Progenitor cell of endocrine pancreas (in vitro differentiated cells): ENCODE data around the gene SERPINB6. TPM values are rescaled to one million over a fixed set of nuclear protein-coding genes. Genes with fewer than 3 reads are reported as not detected.
"Not testable (repeated sequence)": the region's sequence is repeated elsewhere in the genome, so short reads cannot be mapped to it uniquely, and the experiment has no call there.

ENCODE experiments used
- DNase-seq: peaks from one replicate; pipeline ENCODE4 v3.0.0; 2021; ENCODE audit warnings: low spot score; ENCODE audit not compliant: unreplicated experiment
- H3K27ac Mint-ChIP-seq: 2 replicates; pipeline ENCODE4 v1.8.0; 2021; ENCODE audit warnings: mild to moderate bottlenecking, moderate library complexity, mixed read lengths
- H3K27me3 Mint-ChIP-seq: 2 replicates; pipeline ENCODE4 v1.8.0; 2021; ENCODE audit warnings: mixed read lengths
- H3K36me3 Mint-ChIP-seq: 2 replicates; pipeline ENCODE4 v1.8.0; 2022; ENCODE audit warnings: mixed read lengths; ENCODE audit not compliant: insufficient read depth
- H3K4me1 Mint-ChIP-seq: 2 replicates; pipeline ENCODE4 v1.8.0; 2021; ENCODE audit warnings: low read depth, mixed read lengths
- H3K4me3 Mint-ChIP-seq: 2 replicates; pipeline ENCODE4 v1.8.0; 2021; ENCODE audit warnings: low read depth, mild to moderate bottlenecking, moderate library complexity, mixed read lengths
- H3K9me3 Mint-ChIP-seq: 2 replicates; pipeline ENCODE4 v1.8.0; 2021; ENCODE audit warnings: low read depth, mixed read lengths
- total RNA-seq: library from RNA; stranded (reverse); gene quantifications from 2 replicates; pipeline ENCODE4 v1.2.1, GENCODE V29; 2021
- TF ChIP-seq, protein P1 (sequence below): fragments of 200-600 bp; sonication (generic); IDR thresholded peaks from one replicate; pipeline ENCODE4 v1.5.0; 2021; ENCODE audit warnings: antibody characterized with exemption, mild to moderate bottlenecking; ENCODE audit not compliant: unreplicated experiment

The SERPINB6 gene
- total RNA-seq, 1 donor from 2014 or later: 226 TPM

DNA sequence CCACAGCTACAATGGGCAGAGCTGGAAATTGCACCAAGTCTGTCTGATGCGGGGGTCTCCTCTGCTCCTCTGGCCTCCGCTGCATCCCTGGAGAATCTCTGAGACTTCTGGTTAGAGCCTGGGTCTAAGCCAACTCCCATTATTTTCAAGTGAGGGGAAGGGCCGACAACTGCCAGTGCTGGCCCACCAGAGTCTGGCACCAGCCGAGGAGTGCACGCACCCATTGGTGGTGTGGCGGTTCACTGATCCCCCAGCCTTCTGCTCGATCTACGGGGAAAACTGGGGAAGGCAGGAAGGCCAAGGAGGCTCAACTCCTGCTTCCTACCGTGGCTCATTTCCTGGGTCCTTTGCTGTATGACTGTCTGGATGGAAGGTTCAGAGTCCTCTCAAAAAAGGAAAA is 34.5 kb upstream of the SERPINB6 start:
- Mint-ChIP-seq H3K9me3 (peaks cover 12% of the 10 kb centered on the region), H3K4me1 (no peaks in the 10 kb centered on the region), H3K36me3 (peaks cover 50% of the 10 kb centered on the region), H3K27ac (no peak overlapping the region), H3K4me3 (no peak overlapping the region), H3K27me3 (no peaks in the 10 kb centered on the region)
- TF ChIP-seq, protein P1, sequence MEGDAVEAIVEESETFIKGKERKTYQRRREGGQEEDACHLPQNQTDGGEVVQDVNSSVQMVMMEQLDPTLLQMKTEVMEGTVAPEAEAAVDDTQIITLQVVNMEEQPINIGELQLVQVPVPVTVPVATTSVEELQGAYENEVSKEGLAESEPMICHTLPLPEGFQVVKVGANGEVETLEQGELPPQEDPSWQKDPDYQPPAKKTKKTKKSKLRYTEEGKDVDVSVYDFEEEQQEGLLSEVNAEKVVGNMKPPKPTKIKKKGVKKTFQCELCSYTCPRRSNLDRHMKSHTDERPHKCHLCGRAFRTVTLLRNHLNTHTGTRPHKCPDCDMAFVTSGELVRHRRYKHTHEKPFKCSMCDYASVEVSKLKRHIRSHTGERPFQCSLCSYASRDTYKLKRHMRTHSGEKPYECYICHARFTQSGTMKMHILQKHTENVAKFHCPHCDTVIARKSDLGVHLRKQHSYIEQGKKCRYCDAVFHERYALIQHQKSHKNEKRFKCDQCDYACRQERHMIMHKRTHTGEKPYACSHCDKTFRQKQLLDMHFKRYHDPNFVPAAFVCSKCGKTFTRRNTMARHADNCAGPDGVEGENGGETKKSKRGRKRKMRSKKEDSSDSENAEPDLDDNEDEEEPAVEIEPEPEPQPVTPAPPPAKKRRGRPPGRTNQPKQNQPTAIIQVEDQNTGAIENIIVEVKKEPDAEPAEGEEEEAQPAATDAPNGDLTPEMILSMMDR: no peak
- DNase-seq: no peak

DNA sequence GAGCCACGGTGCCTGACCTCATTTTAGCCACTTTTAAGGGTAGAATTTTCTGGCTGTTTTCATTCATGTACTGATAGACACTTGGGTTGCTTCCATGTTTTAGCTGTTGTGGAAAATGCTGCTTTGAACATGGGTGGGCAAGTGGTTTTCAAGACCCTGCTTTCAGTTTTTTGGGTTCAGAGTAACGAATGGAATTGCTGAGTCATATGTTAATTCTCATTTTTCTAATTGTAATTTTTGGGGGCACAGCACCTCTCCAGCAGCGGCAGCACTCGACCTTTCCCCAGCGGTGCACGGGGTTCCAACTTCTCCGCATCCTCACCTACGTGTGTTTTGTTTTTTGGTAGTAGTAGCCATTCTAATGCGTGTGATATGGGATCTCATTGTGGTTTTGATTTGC is 33.7 kb upstream of the SERPINB6 start:
- no peak for DNase-seq
- H3K36me3 Mint-ChIP-seq: peaks cover 42% of the 10 kb centered on the region
- no peaks in the 10 kb centered on the region for H3K27me3 Mint-ChIP-seq
- H3K27ac Mint-ChIP-seq: peak overlapping the region; percentile 43
- TF ChIP-seq, protein P1: no peak
- H3K4me3 Mint-ChIP-seq: no peak overlapping the region
- peaks cover 5% of the 10 kb centered on the region for H3K9me3 Mint-ChIP-seq
- no peaks in the 10 kb centered on the region for H3K4me1 Mint-ChIP-seq

DNA sequence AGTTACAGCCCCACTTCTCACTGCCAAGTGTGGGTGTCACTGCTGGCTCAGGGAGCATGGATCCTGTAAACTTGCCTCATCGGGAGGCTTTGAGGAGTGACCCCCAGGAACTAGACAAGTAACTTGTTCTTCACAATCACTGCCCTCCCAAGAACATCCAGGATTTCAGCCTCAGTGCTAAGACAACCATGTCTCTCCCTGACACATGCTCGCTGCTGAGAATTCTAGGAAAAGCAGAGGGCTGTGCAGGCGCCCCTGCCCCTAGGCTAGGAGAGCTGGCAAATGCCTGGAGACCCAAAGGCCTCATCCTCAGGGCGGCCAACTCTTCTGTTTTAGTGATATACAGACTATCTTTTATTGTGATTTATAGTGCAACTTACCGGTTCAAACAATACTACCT is 31.9 kb upstream of the SERPINB6 start:
- H3K4me3 Mint-ChIP-seq, H3K4me1 Mint-ChIP-seq, H3K27ac Mint-ChIP-seq, DNase-seq, H3K27me3 Mint-ChIP-seq, H3K9me3 Mint-ChIP-seq: not testable (repeated sequence)
- peaks cover 27% of the 10 kb centered on the region for H3K36me3 Mint-ChIP-seq

DNA sequence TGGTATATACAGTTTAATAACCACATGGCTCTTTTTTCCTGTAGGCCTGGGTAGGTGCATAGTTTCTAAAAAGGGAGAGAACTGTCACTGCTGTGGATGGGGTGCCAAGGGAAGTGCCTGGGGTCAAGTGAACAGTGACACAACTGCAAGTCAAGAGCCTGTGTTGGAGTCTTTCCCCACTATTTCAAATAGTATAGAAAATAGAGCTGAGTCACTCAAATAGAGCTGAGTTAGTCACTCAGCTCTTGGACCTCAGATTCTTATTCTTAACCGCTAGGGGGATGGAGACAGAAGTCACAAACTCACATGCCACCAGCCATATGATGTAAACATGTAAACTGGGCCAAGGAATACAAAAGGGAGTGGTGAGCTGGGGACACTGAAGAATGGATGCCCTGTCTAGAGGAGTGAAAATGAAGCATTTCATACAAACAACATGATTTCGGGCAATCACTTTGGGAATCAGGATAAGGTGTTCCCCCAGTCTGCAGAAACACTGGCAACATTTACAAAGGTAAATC is 30.5 kb upstream of the SERPINB6 start:
- peak overlapping the region; percentile 54 for H3K4me3 Mint-ChIP-seq
- DNase-seq: no peak
- no peaks in the 10 kb centered on the region for H3K27me3 Mint-ChIP-seq
- H3K36me3 Mint-ChIP-seq: peaks cover 16% of the 10 kb centered on the region
- peaks cover 6% of the 10 kb centered on the region for H3K4me1 Mint-ChIP-seq
- TF ChIP-seq, protein P1: peak; percentile 57
- no peak overlapping the region for H3K27ac Mint-ChIP-seq
- H3K9me3 Mint-ChIP-seq: no peaks in the 10 kb centered on the region

DNA sequence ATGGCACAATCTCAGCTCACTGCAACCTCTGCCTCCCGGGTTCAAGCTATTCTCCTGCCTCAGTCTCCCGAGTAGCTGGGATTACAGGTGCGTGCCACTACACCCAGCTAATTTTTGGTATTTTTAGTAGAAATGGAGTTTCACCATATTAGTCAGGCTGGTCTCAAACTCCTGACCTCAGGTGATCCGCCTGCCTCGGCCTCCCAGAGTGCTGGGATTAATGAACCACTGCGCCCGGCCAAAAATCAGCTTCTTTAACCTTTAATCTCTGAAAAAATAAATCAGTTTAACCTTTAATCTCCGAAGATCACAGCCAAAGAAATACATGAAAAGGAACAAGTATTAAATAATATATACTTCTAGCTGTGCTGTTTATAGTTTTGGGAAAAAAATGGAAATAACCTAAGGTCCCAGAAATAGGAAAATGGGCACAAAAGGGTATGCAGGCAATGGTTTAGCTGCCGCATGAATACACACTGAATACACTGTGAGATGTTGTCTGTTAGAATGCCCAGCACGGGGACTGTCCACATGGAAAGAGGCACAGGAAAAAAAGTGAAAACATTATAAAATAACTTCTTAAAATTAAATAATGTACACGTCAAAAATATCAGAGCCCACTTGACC is 29.9 kb upstream of the SERPINB6 start:
- Mint-ChIP-seq H3K4me1 (peaks cover 6% of the 10 kb centered on the region), H3K27me3 (no peaks in the 10 kb centered on the region), H3K4me3 (peak overlapping the region; percentile 83), H3K36me3 (peaks cover 13% of the 10 kb centered on the region), H3K27ac (no peak overlapping the region), H3K9me3 (no peaks in the 10 kb centered on the region)
- TF ChIP-seq, protein P1: no peak
- DNase-seq: no peak
